Coronary artery (tissue), 2 donors: ENCODE data around the gene KRT71.
"Not testable (repeated sequence)": the region's sequence is repeated elsewhere in the genome, so short reads cannot be mapped to it uniquely, and the experiment has no call there.

Experiments used
- DNase-seq: peaks from one replicate; pipeline ENCODE4 v3.0.0-alpha.2; 2017; ENCODE audit warnings: low spot score
- H3K27ac ChIP-seq, 2 donors: fragments of 200-600 bp; sonication (generic); one replicate each; pipeline ENCODE4 v1.5.1; 2016 to 2019
- H3K4me3 ChIP-seq: fragments of 200-600 bp; sonication (generic); 2 replicates; pipeline ENCODE4 v1.5.1; 2016; ENCODE audit warnings: mild to moderate bottlenecking, moderate library complexity
- TF ChIP-seq, protein P1 (sequence below): fragments of 200-600 bp; sonication (generic); IDR thresholded peaks from one replicate; pipeline ENCODE4 v1.5.1; 2019; ENCODE audit warnings: antibody characterized with exemption

The KRT71 gene

GRCh38 chr12:52513736-52514135, 39.2 kb downstream of the KRT71 start:
- Histone ChIP-seq H3K27ac (no peak overlapping the region), H3K4me3 (no peak overlapping the region)
- no peak for DNase-seq
- TF ChIP-seq, protein P1, sequence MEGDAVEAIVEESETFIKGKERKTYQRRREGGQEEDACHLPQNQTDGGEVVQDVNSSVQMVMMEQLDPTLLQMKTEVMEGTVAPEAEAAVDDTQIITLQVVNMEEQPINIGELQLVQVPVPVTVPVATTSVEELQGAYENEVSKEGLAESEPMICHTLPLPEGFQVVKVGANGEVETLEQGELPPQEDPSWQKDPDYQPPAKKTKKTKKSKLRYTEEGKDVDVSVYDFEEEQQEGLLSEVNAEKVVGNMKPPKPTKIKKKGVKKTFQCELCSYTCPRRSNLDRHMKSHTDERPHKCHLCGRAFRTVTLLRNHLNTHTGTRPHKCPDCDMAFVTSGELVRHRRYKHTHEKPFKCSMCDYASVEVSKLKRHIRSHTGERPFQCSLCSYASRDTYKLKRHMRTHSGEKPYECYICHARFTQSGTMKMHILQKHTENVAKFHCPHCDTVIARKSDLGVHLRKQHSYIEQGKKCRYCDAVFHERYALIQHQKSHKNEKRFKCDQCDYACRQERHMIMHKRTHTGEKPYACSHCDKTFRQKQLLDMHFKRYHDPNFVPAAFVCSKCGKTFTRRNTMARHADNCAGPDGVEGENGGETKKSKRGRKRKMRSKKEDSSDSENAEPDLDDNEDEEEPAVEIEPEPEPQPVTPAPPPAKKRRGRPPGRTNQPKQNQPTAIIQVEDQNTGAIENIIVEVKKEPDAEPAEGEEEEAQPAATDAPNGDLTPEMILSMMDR: no peak

- no peak overlapping the region for H3K27ac ChIP-seq
- TF ChIP-seq, protein P1: no peak
- no peak for DNase-seq
Observed at GRCh38 chr12:52508211-52508610, 44.7 kb downstream of the KRT71 start.

DNA sequence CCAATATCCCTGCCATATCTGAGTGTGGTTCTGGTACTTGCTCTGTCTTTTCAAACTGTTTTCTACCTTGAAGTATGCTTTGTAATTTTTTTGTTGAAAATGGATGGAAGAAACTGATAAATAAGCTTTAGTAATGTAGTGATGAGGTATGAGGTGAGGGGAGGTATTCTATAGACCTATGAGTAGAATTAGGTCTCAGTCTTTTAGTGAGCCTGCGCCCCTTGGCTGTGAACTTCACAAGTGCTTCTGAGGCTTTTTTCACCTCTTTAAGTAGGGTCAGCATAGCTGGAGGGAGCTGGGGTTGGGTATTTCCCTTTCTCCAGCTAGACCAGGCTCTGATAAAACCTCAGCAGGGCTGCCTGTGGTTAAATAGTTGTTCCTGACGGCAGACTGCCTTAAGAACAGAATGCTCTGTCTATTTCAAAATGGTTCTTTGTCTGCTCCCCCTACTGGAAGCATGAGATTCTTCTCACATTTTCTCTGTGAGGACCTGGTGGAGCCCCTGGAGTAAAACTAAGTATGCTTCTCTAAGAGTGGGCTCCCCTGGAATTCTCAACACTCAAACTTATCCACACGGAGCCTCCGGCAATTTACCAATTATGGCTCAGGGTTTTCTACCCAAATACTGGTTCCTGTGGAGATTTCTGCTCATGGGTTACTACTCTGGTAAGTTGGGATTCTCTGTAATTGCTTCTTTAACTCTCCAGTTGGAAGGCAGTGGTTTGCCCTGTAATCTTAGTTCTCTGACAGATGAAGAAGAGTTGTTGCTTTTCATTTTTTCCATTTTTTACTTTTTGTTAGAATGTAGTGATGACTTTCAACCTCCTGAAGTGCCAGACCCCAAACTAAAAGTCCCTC, 45.9 kb downstream of the KRT71 start:
- DNase-seq: no peak
- H3K4me3 ChIP-seq: no peak overlapping the region
- no peak overlapping the region for H3K27ac ChIP-seq
- TF ChIP-seq, protein P1: peak; percentile 37

More at GRCh38 chr12:52508211-52508610, 44.7 kb downstream of the KRT71 start:
- no peak overlapping the region for H3K4me3 ChIP-seq

GRCh38 chr12:52502877-52503276, 50.1 kb downstream of the KRT71 start:
- H3K4me3 ChIP-seq: no peak overlapping the region
- no peak overlapping the region for H3K27ac ChIP-seq
- TF ChIP-seq, protein P1: no peak
- no peak for DNase-seq

DNA sequence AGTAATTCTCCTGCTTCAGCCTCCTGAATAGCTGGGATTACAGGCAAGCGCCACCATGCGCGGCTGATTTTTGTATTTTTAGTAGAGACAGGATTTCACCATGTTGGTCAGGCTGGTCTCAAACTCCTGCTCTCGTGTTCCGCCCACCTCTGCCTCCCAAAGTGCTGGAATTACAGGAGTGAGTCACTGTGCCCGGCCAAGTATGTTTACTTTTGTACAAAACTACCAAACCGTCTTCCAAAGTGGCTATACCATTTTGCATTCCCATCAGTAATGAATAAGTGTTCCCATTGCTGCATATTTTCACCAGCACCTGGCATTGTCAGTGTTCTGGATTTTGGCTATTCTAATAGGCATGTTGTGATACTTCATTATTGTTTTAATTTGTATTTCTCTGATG, 51.5 kb downstream of the KRT71 start:
- Histone ChIP-seq H3K4me3 (no peak overlapping the region), H3K27ac (no peak overlapping the region)
- TF ChIP-seq, protein P1: no peak
- DNase-seq: no peak

GRCh38 chr12:52500574-52500973, 52.4 kb downstream of the KRT71 start:
- not testable (repeated sequence) for H3K4me3 ChIP-seq, DNase-seq

DNA sequence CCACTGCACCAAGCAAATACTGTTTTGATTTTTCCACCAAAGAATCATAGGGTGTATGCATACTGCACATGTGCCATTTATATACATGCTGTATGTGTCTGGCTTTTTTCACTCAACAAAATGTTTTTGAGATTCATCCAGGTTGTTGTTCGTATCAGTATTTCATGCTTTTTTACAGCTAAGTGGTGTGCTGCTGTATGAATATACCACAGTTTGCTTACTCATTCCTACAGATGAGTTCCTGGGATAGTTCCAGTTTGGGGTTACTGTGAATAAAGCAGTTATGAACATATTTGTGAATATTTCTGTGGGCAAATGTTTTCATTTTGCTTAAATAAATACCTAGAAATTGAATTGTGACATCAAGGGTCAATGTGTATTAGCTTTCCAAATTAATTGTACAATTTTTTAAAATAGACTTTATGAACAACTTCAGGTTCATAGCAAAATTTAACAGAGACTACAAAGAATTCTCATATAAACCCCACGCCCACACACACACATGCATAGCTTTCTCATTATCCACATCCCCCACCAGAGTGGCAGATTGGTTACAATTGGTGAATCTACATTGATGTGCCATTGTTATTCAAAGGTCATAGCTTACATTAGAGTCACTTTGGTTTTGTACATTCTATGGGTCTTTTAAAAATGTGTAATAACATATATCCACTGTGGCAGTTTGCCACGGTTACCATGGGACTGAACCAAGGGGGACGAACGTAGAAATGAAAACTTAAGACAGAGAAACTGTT, 53.0 kb downstream of the KRT71 start:
- TF ChIP-seq, protein P1: no peak
- Histone ChIP-seq H3K27ac (no peak overlapping the region), H3K4me3 (no peak overlapping the region)
- DNase-seq: no peak

More at GRCh38 chr12:52500574-52500973, 52.4 kb downstream of the KRT71 start:
- H3K27ac ChIP-seq: not testable (repeated sequence)
